ENCODE results near the gene TRIM7. TPM values are rescaled to one million over a fixed set of nuclear protein-coding genes. Genes with fewer than 3 reads are reported as not detected.
"Not testable (repeated sequence)": the region's sequence is repeated elsewhere in the genome, so short reads cannot be mapped to it uniquely, and the experiment has no call there.

Gene TRIM7
- total RNA-seq, 1 experiment from 2014 or later, result 25.8 TPM

DNA sequence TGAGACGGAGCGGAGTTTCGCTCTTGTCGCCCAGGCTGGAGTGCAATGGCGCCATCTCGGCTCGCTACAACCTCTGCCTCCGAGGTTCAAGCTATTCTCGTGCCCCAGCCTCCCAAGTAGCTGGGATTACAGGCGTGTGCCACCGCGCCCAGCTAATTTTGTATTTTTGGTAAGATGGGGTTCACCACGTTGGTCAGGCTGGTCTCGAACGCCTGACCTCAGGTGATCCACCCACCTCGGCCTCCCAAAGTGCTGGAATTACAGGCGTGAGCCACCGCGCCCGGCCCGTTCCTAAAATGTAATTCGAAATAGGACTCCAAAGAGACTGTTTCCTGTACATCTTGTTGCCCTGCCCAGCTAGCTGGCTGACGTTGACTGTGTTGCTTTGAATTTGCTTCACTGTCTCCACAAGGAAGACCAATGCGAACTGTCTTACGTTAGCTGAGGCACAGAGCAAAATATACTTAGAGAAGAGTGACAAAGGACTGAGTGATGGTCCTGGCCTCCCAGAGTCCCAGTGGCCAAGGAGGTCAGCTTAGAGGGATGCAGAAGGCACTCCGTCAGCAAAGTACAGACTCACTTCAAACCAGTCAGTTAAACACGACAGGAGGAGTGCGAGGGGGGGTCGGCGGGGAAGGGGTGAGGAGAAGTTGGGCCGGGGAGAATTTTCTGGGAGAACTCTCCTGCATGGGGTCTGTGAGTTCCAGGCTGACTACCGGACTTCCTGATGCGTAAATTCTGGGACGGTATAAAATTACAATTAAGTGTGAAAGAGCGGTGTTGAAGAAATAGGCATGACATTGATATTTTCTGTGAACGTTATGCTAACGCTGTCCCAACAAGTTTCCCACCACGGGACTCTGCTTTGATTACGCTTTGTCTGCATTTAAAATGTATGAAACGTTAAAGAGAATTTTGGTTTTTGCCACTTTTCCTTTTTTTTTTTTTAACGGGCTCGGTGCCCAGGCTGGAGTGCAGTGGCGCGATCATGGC lies 11.3 kb upstream of the TRIM7 start:
- intact Hi-C loops (cut with micrococcal nuclease; ENCODE audit: unreplicated experiment), result no loop called here
- peak overlapping the region; percentile 65 to 94 for H3K4me3 ChIP-seq (ENCODE audit: low read depth in 2 of 2, low read length in 2 of 2)
- H3K27me3 ChIP-seq (ENCODE audit: control insufficient read depth, insufficient read depth, low read length), result no peaks in the 10 kb centered on the region
- H3K4me1 ChIP-seq (ENCODE audit: control insufficient read depth, insufficient read depth, low read length), result peaks cover 8% of the 10 kb centered on the region
- no peaks in the 10 kb centered on the region for H3K36me3 ChIP-seq (ENCODE audit: control insufficient read depth, insufficient read depth, low read length)
- in situ Hi-C loops (cut with HindIII; ENCODE audit: low pct_unique_long_range_greater_than_20kb, low sequenced_read_pairs), result no loop called here
- peak; percentile 80 for DNase-seq (ENCODE audit: low read depth, low spot score)
- H3K27ac ChIP-seq (ENCODE audit: low read length), result peak overlapping the region; percentile 83
- ChIA-PET POLR2A (no interaction called here), CTCF (interaction anchor here (0.6 kb wide), 1 partner anchor 9 kb away, joined by 3 read pairs; no protein-coding TSS in a partner anchor)
- TF ChIP-seq, protein P1, sequence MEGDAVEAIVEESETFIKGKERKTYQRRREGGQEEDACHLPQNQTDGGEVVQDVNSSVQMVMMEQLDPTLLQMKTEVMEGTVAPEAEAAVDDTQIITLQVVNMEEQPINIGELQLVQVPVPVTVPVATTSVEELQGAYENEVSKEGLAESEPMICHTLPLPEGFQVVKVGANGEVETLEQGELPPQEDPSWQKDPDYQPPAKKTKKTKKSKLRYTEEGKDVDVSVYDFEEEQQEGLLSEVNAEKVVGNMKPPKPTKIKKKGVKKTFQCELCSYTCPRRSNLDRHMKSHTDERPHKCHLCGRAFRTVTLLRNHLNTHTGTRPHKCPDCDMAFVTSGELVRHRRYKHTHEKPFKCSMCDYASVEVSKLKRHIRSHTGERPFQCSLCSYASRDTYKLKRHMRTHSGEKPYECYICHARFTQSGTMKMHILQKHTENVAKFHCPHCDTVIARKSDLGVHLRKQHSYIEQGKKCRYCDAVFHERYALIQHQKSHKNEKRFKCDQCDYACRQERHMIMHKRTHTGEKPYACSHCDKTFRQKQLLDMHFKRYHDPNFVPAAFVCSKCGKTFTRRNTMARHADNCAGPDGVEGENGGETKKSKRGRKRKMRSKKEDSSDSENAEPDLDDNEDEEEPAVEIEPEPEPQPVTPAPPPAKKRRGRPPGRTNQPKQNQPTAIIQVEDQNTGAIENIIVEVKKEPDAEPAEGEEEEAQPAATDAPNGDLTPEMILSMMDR (IDR thresholded peaks at IDR 0.05), result no peak
- TF ChIP-seq SIN3A (IDR thresholded peaks at IDR 0.05; ENCODE audit: borderline replicate concordance, insufficient read depth, low read depth, low read length), result 0 out of 2 replicates have a peak, but pooled peaks have one; percentile 40
- ATAC-seq, result peak; percentile 20
- no peaks in the 10 kb centered on the region for H3K9me3 ChIP-seq (ENCODE audit: control insufficient read depth, insufficient read depth, low read depth, low read length)
- BruUV-seq (replicated peaks), result no TSS peak

DNA sequence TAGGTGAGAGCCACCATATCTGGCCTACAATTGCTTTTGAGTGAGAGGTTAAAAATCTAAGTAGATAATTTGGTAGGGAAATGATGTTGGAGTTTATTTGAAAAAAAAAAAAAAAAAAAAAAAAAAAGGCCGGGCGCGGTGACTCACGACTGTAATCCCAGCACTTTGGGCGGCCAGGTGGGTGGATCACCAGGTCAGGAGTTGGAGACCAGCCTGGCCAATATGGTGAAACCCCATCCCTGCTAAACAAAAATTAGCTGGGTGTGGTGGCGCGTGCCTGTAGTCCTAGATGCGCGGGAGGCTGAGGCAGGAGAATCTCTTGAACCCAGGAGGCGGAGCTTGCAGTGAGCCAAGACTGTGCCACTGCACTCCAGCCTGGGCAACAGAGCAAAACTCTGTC lies 9.3 kb upstream of the TRIM7 start:
- BruUV-seq (replicated peaks); DNase-seq (ENCODE audit: low read depth, low spot score); H3K27ac ChIP-seq (ENCODE audit: low read length); CTCF ChIA-PET; H3K4me3 ChIP-seq (ENCODE audit: low read depth in 2 of 2, low read length in 2 of 2); ATAC-seq; H3K27me3 ChIP-seq (ENCODE audit: control insufficient read depth, insufficient read depth, low read length); H3K9me3 ChIP-seq (ENCODE audit: control insufficient read depth, insufficient read depth, low read depth, low read length); H3K36me3 ChIP-seq (ENCODE audit: control insufficient read depth, insufficient read depth, low read length); H3K4me1 ChIP-seq (ENCODE audit: control insufficient read depth, insufficient read depth, low read length); in situ Hi-C loops (cut with HindIII; ENCODE audit: low pct_unique_long_range_greater_than_20kb, low sequenced_read_pairs); intact Hi-C loops (cut with micrococcal nuclease; ENCODE audit: unreplicated experiment): not testable (repeated sequence)
- POLR2A ChIA-PET, result interaction anchor here (0.7 kb wide), 1 partner anchor 29 kb away, joined by 3 read pairs; no protein-coding TSS in a partner anchor

DNA sequence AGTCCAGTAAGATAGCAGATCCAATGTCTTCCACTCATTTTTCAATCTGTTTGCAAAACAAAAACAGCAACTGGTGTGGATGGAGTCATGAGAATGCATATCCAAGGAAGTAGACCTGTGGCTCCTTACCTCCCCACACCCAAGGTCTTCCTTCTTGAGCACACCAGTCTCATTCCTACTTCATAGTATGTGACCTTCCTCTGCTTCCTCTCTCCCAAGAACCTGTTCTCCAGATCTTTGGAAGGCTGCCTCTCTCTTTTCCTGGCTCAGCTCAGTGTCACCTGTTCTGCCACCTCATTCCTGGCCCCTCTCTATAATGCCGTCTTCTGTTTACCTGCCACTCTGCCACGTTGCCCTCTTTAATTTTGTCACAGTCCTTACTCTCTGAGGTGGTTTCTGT lies 7.9 kb upstream of the TRIM7 start:
- H3K27me3 ChIP-seq (ENCODE audit: control insufficient read depth, insufficient read depth, low read length), result no peaks in the 10 kb centered on the region
- POLR2A ChIA-PET, result no interaction called here
- no TSS peak for BruUV-seq (replicated peaks)
- no peak overlapping the region for H3K27ac ChIP-seq (ENCODE audit: low read length)
- TF ChIP-seq, protein P1 (IDR thresholded peaks at IDR 0.05), result no peak
- TF ChIP-seq TCF7L2 (IDR thresholded peaks at IDR 0.05; ENCODE audit: low read depth, low read length), result no peak
- TF ChIP-seq POLR2AphosphoS5 (IDR thresholded peaks at IDR 0.05; ENCODE audit: low read depth, low read length), result no peak
- TF ChIP-seq SIN3A (IDR thresholded peaks at IDR 0.05; ENCODE audit: borderline replicate concordance, insufficient read depth, low read depth, low read length), result no peak
- TF ChIP-seq, protein P2, sequence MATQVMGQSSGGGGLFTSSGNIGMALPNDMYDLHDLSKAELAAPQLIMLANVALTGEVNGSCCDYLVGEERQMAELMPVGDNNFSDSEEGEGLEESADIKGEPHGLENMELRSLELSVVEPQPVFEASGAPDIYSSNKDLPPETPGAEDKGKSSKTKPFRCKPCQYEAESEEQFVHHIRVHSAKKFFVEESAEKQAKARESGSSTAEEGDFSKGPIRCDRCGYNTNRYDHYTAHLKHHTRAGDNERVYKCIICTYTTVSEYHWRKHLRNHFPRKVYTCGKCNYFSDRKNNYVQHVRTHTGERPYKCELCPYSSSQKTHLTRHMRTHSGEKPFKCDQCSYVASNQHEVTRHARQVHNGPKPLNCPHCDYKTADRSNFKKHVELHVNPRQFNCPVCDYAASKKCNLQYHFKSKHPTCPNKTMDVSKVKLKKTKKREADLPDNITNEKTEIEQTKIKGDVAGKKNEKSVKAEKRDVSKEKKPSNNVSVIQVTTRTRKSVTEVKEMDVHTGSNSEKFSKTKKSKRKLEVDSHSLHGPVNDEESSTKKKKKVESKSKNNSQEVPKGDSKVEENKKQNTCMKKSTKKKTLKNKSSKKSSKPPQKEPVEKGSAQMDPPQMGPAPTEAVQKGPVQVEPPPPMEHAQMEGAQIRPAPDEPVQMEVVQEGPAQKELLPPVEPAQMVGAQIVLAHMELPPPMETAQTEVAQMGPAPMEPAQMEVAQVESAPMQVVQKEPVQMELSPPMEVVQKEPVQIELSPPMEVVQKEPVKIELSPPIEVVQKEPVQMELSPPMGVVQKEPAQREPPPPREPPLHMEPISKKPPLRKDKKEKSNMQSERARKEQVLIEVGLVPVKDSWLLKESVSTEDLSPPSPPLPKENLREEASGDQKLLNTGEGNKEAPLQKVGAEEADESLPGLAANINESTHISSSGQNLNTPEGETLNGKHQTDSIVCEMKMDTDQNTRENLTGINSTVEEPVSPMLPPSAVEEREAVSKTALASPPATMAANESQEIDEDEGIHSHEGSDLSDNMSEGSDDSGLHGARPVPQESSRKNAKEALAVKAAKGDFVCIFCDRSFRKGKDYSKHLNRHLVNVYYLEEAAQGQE (IDR thresholded peaks at IDR 0.05; ENCODE audit: insufficient read depth in 1 of 2, low read depth in 2 of 2, low read length in 1 of 2), result no peak
- no peak for DNase-seq (ENCODE audit: low read depth, low spot score)
- no peak overlapping the region for H3K4me3 ChIP-seq (ENCODE audit: low read depth in 2 of 2, low read length in 2 of 2)
- no peaks in the 10 kb centered on the region for H3K9me3 ChIP-seq (ENCODE audit: control insufficient read depth, insufficient read depth, low read depth, low read length)
- ATAC-seq, result no peak
- no peaks in the 10 kb centered on the region for H3K4me1 ChIP-seq (ENCODE audit: control insufficient read depth, insufficient read depth, low read length)
- no peaks in the 10 kb centered on the region for H3K36me3 ChIP-seq (ENCODE audit: control insufficient read depth, insufficient read depth, low read length)
- intact Hi-C loops (cut with micrococcal nuclease; ENCODE audit: unreplicated experiment) (no loop called here), in situ Hi-C loops (cut with HindIII; ENCODE audit: low pct_unique_long_range_greater_than_20kb, low sequenced_read_pairs) (no loop called here)
- CTCF ChIA-PET, result no interaction called here
